ENCODE data around the gene BIRC5. TPM values are rescaled to one million over a fixed set of nuclear protein-coding genes. Genes with fewer than 3 reads are reported as not detected.

BIRC5 gene
- total RNA-seq, 1 donor from 2014 or later = 5.8 TPM

DNA sequence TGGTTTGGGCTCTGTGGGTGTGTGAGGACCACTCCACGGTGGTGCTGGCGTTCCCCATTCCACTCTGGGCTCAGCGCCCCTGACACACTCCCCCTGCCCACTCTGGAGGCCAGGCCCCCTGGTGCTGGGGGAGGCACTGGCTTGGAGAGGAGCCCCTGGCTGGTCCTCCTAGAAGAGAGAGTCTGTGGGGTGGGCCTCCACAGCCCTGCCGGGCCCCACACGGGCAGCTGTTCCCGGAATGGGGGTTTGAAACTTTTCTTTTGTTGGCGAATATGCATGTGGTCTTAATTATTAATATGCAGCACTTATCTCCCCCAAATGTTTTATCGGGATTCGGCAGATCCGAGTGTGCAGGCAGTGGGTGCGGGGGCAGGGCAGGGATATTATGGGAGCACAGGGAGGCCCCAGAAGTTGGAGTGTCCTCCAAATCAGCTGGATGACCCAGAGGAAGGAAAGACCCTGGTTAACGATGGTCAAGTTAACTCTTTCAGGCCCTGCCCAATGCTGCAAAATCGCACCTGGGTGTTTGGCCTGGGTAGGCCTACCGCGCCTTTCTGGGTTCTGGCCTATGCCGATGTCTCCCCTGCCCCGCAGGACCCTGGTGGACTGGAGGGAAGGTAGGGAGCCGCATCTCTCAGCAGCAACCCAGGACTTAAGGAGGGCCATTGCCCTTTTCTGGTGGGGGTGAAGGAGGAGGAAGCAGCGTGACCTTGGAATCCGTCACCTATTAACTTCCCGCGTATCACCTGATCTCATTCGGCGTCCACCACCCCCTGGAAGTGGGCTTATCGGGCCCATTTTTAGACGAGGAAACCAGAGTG is 53.4 kb downstream of the BIRC5 start:
- H3K4me1 ChIP-seq (ENCODE audit: insufficient read depth, low read length) = peaks cover 8% of the 10 kb centered on the region
- H3K27me3 ChIP-seq (ENCODE audit: insufficient read depth, low read length) = peaks cover 16% of the 10 kb centered on the region
- no peaks in the 10 kb centered on the region for H3K9me3 ChIP-seq (ENCODE audit: insufficient read depth, low read depth, low read length)
- no peak overlapping the region for H3K4me3 Mint-ChIP-seq (ENCODE audit: unreplicated experiment)
- H3K36me3 Mint-ChIP-seq (ENCODE audit: low read depth, unreplicated experiment) = no peaks in the 10 kb centered on the region
- no peak overlapping the region for H3K27ac ChIP-seq (ENCODE audit: low read depth, low read length)
- no peak overlapping the region for H3K4me3 ChIP-seq (ENCODE audit: insufficient read depth, low read depth, low read length)
- no peak overlapping the region for H3K4me2 ChIP-seq (ENCODE audit: low read length)
- no peaks in the 10 kb centered on the region for H3K79me2 ChIP-seq (ENCODE audit: insufficient read depth, low read length)
- H3K27me3 Mint-ChIP-seq (ENCODE audit: low read depth, unreplicated experiment) = peaks cover 7% of the 10 kb centered on the region
- DNase-seq (ENCODE audit: low read depth) = no peak
- peaks cover 8% of the 10 kb centered on the region for H3K4me1 Mint-ChIP-seq (ENCODE audit: low read depth, unreplicated experiment)
- no peak for TF ChIP-seq EZH2 (IDR thresholded peaks at IDR 0.05; ENCODE audit: insufficient read depth, low read length)
- TF ChIP-seq, protein P1, sequence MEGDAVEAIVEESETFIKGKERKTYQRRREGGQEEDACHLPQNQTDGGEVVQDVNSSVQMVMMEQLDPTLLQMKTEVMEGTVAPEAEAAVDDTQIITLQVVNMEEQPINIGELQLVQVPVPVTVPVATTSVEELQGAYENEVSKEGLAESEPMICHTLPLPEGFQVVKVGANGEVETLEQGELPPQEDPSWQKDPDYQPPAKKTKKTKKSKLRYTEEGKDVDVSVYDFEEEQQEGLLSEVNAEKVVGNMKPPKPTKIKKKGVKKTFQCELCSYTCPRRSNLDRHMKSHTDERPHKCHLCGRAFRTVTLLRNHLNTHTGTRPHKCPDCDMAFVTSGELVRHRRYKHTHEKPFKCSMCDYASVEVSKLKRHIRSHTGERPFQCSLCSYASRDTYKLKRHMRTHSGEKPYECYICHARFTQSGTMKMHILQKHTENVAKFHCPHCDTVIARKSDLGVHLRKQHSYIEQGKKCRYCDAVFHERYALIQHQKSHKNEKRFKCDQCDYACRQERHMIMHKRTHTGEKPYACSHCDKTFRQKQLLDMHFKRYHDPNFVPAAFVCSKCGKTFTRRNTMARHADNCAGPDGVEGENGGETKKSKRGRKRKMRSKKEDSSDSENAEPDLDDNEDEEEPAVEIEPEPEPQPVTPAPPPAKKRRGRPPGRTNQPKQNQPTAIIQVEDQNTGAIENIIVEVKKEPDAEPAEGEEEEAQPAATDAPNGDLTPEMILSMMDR (IDR thresholded peaks at IDR 0.05; ENCODE audit: insufficient read depth, low read depth, low read length) = no peak
- no peak overlapping the region for H2AFZ ChIP-seq (ENCODE audit: low read depth, low read length)
- no peaks in the 10 kb centered on the region for H3K36me3 ChIP-seq (ENCODE audit: insufficient read depth, low read length)
- no peak overlapping the region for H3K27ac Mint-ChIP-seq (ENCODE audit: unreplicated experiment)
- no peak for FAIRE-seq
- H3K9me3 Mint-ChIP-seq (ENCODE audit: unreplicated experiment) = no peaks in the 10 kb centered on the region
- H4K20me1 ChIP-seq (ENCODE audit: insufficient read depth, low read length) = no peaks in the 10 kb centered on the region
- no peak overlapping the region for H3K9ac ChIP-seq (ENCODE audit: low read length)

DNA sequence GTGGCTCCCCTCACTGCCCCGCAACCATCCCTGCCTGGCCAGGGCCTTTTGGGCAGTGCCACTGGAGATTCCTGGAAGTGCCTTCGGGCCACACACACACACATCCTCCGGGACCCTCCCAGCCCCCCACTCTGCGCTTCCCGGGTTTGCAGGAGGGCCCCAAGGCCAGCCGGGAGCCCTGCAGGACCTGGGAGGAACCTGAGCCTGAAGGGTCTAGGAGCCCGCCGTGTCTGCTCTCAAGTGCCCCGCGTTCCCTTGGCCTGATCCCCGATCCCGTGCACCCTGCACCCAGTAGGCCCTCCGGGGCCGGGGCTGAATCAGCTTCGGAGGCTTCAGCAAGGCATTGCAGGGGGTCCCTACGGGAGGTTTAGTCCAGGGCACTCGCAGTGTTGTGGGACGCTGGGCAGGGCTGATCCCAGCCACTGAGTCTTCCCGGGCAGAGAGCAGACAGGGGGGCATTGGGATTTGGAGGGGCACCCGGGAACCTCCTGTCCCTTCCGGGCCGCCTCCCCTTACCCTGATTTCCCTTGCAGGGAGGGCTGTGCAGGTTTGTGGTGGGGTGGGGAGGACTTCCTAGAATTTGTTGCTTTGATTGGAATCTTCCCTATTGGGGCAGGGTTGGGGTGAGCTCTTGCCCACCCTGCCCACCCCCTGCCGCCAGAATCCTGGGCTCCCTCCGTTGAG is 54.3 kb downstream of the BIRC5 start:
- H3K36me3 Mint-ChIP-seq (ENCODE audit: low read depth, unreplicated experiment) = no peaks in the 10 kb centered on the region
- H3K9me3 Mint-ChIP-seq (ENCODE audit: unreplicated experiment) = no peaks in the 10 kb centered on the region
- Histone ChIP-seq H3K4me2 (ENCODE audit: low read length) (no peak overlapping the region), H3K4me1 (ENCODE audit: insufficient read depth, low read length) (peaks cover 8% of the 10 kb centered on the region), H3K4me3 (ENCODE audit: insufficient read depth, low read depth, low read length) (no peak overlapping the region), H3K27ac (ENCODE audit: low read depth, low read length) (no peak overlapping the region), H4K20me1 (ENCODE audit: insufficient read depth, low read length) (no peaks in the 10 kb centered on the region), H3K27me3 (ENCODE audit: insufficient read depth, low read length) (peaks cover 22% of the 10 kb centered on the region), H3K9ac (ENCODE audit: low read length) (no peak overlapping the region), H3K79me2 (ENCODE audit: insufficient read depth, low read length) (no peaks in the 10 kb centered on the region), H3K36me3 (ENCODE audit: insufficient read depth, low read length) (no peaks in the 10 kb centered on the region), H3K9me3 (ENCODE audit: insufficient read depth, low read depth, low read length) (no peaks in the 10 kb centered on the region), H2AFZ (ENCODE audit: low read depth, low read length) (no peak overlapping the region)
- DNase-seq (ENCODE audit: low read depth) (no peak), FAIRE-seq (no peak)
- no peak overlapping the region for H3K27ac Mint-ChIP-seq (ENCODE audit: unreplicated experiment)
- no peak overlapping the region for H3K4me3 Mint-ChIP-seq (ENCODE audit: unreplicated experiment)
- peaks cover 10% of the 10 kb centered on the region for H3K4me1 Mint-ChIP-seq (ENCODE audit: low read depth, unreplicated experiment)
- H3K27me3 Mint-ChIP-seq (ENCODE audit: low read depth, unreplicated experiment) = peaks cover 7% of the 10 kb centered on the region
- TF ChIP-seq, protein P1 (IDR thresholded peaks at IDR 0.05; ENCODE audit: insufficient read depth, low read depth, low read length) = no peak
- no peak for TF ChIP-seq EZH2 (IDR thresholded peaks at IDR 0.05; ENCODE audit: insufficient read depth, low read length)

Data from astrocyte (in vitro differentiated cells and primary cell).